ENCODE measurements around the gene UTS2B.

DNA sequence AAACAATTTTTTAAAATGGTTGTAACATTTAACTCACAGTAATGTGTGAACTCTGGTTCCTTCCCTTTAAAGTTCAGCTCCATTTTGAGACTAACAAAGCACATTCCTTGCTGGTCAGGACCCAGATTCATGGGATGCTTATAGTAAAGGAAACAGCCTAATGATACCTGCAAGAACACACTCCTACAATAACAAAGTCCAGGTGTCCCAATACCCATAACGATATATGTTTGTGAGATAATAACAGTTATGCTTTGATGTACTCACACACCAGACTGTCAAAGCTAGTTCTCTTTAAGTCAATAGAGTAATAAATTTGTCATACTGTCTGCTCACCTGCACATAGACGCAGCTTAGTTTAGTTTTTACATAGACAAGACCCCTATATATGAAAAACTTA lies 17.0 kb downstream of the UTS2B start:
- TF ChIP-seq THAP11 (CRISPR knock-in tag; IDR thresholded peaks at IDR 0.05) = no peak
- no peak for TF ChIP-seq ZNF10 (CRISPR knock-in tag; IDR thresholded peaks at IDR 0.05; ENCODE audit: borderline replicate concordance, low read depth)
